ENCODE measurements around the gene BTG2.

DNA sequence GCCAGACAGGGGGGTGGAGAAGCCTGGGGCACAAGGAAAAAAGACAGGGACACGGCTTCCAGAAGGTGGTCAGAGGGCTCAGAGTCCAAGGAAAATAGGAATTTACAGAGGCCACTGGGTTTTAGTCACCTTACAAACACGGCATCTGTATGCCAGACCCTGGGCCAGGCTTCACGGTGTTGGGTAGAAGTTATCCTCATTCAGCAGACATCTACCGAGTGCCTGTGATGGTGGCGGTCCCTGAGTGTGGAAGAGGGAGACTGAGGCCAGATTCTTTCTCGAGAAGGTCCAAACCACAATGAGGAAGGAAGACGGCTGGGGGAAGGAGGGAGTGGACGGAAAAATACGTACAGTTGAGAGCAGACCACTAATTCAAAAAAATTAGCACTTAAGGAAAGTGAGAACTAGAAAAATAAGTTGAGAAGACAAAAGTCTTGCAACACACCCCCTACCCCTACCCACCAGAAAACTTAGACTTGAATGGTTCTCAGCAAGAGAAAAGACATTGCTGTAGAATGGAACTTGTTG lies 864 bp upstream of the BTG2 start:
- TF ChIP-seq, protein P1, sequence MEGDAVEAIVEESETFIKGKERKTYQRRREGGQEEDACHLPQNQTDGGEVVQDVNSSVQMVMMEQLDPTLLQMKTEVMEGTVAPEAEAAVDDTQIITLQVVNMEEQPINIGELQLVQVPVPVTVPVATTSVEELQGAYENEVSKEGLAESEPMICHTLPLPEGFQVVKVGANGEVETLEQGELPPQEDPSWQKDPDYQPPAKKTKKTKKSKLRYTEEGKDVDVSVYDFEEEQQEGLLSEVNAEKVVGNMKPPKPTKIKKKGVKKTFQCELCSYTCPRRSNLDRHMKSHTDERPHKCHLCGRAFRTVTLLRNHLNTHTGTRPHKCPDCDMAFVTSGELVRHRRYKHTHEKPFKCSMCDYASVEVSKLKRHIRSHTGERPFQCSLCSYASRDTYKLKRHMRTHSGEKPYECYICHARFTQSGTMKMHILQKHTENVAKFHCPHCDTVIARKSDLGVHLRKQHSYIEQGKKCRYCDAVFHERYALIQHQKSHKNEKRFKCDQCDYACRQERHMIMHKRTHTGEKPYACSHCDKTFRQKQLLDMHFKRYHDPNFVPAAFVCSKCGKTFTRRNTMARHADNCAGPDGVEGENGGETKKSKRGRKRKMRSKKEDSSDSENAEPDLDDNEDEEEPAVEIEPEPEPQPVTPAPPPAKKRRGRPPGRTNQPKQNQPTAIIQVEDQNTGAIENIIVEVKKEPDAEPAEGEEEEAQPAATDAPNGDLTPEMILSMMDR (IDR thresholded peaks at IDR 0.05): no peak
- TF ChIP-seq ZFX (IDR thresholded peaks at IDR 0.05; ENCODE audit: borderline replicate concordance): no peak

Measured in 22Rv1 (cell line).